Embryonic facial prominence (tissue), 1 donor: ENCODE data around the gene BCDIN3D.
"Not testable (repeated sequence)": the region's sequence is repeated elsewhere in the genome, so short reads cannot be mapped to it uniquely, and the experiment has no call there.

ENCODE experiments used
- DNase-seq: peaks from one replicate; pipeline ENCODE4 v3.0.0-alpha.2; 2016; ENCODE audit errors: extremely low spot score

Gene BCDIN3D

DNA sequence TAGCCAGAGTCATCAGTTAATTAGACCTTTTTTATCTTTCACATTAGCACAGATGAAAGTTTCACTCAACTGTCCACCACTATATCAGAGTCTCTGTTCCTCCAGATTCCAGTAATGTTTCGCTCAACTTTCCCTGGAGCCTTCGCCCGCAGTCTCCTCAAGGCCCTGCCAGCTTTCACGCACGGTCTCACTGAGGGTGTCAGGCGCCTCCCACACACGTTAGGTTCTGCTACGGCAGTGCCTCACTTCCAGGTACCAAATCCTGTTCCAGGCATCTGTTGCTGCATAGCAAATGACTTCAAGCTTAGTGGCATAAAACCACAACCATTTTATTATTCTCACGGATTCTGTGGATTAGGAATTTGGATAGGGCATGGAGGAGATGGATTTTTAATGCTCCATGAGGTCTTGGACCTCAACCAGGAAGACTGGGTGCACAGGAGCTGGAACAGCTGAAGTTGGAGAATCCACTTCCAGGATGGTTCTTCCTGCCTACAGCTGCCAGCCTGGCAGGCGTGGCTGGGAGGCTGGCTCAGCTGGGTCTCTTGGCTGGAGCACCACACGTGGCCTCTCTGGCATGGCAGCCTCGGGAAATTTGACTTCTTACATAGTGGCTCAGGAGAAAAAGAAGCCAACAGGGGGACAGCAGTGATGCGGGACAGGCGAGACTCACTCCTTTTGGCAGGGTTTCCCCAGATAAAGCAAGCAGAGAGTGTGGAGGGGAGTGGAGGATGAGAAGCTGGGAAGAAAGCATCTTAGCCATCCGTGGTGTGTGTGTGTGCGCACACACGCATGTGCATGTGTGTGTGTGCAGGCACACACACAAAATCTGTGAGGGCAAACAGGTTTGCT lies 21.3 kb upstream of the BCDIN3D start:
- no peak for DNase-seq

DNA sequence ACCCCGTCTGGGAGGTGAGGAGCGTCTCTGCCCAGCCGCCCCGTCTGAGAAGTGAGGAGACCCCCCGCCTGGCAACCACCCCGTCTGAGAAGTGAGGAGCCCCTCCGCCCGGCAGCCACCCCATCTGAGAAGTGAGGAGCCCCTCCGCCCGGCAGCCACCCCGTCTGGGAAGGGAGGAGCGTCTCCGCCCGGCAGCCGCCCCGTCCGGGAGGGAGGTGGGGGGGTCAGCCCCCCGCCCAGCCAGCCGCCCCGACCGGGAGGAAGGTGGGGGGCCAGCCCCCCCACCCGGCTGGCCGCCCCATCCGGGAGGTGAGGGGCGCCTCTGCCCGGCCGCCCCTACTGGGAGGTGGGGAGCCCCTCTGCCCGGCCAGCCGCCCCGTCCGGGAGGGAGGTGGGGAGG lies 18.0 kb upstream of the BCDIN3D start:
- DNase-seq: not testable (repeated sequence)

DNA sequence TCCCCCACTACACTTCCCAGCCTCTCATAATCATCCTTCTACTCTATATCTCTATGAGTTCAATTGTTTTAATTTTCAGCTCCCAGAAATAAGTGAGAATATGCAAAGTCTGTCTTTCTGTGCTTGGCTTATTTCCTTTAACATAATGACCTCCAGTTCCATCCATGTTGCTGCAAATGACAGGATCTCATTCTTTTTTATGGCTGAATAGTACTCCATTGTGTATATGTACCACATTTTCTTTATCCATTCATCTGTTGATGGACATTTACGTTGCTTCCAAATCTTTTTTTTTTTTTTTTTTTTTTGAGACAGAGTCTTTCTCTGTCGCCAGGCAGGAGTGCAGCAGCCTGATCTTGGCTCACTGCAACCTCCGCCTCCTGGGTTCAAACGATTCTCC lies 13.0 kb upstream of the BCDIN3D start:
- not testable (repeated sequence) for DNase-seq

DNA sequence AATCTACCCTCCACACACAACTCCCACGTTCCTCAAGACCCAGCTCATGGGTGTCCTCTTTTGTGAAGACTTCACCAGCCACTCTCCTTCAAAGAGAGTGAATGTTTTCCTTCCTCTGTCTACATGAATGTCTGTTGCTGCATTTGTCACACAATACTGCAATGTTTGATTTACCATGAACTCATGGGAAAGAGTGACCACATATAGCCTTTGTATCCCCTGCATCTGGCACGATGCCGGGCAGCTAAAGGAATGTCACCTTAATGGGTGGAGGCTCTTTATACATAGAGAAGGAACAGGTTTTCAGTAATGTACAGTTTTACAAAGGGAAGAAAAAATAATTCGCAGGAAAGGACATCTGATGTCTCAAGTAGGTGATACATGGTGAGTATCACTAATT lies 12.1 kb upstream of the BCDIN3D start:
- no peak for DNase-seq

DNA sequence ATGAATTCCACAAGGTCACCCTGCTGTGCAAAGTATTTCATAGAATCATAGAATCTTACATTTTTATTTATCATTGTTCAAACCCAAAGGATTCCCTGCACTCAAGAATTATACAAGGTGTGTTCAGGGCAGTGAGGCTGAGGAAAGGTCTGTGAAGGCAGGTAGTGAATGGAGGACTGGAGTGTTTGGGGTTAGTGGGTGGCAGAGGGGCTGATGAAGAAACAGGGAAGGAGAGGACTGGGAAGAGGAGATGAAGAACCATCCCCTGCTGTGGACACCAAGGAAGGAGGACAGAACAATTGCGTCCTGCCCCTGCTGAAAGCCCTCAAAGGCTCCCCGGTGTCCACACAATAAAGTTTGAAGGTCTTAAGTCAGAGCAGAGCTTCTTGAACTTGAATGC lies 10.8 kb upstream of the BCDIN3D start:
- no peak for DNase-seq

DNA sequence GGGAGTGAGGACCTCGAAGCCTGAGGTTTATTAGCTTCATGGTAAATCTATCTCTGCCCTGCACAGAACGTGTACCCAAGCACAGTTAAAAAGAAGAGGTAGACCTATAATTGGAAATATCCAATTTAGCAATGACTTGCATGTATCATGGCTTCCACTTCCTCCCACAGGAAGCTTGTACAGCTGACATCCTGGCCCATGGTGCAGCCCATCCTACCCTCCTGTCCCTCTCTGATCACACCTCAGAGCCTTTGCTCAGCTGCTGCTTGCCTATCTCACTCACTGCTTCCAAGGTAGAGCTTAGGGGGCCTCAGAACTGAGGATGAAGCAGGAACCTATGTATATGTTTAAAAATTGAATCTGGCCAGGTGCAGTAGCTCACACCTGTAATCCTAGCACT lies 4.3 kb upstream of the BCDIN3D start:
- DNase-seq: no peak

DNA sequence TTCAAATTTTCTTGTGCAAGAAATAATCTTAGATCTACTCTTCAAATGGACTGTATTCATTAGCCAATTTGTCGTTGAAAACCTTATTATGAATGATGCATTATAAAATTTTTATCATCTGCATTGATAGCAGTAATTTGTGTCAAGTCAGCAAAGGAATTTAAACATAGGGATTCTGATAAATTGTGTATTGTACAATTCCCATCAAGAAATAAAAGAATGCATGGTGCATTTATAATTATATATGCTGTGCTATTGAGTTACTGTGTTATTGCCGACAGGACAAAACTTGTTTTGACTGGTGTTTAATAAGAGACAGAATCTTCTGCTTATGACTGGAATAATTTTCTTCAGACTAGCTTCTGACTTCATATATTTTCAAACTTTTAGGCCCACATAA lies 3.1 kb upstream of the BCDIN3D start:
- DNase-seq: no peak

DNA sequence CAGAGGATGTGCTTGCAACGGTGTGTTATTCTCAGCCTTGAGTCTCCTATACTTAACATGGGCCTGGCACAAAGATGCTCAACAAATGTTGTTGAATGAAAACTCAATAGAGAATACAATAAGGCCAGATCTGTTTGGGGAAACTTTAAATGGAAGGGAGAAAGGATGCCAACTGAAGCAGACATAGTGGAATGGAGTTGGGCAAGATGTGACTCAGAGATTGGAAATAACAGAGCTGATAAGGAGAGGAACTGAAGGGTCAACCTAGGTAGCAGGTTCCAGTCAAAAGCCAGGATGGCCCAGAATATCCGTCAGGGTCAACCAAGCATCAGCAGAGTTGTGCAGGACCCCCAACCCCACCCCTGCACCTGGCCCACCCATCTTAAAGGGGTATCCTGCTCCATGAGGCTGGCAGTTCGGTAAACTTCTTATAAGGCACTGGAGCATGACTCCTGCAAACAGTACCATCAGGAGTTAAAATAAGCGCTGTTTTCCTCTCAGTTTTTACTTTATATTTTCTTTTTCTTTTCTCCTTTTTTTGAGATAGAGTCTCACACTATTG lies 1.1 kb upstream of the BCDIN3D start:
- no peak for DNase-seq

DNA sequence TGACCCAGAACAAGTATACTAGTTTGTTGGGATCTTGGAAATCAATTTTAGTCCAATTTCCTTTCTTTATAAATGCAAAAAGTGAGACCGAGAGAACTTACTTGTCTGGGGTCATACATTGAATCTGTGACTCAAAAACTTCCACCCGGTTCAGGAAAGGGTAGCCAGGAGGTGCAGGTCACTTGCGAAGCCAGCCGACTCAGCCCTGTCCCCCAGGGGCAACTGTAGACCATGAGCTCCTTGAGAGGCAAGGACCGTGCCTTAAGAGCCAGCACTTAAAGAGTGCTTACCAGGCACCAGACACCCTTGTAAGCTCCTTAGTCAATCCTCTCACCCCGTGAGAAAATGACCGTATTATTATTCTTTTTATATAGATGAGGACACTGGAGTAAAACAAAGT lies 505 bp upstream of the BCDIN3D start:
- no peak for DNase-seq

DNA sequence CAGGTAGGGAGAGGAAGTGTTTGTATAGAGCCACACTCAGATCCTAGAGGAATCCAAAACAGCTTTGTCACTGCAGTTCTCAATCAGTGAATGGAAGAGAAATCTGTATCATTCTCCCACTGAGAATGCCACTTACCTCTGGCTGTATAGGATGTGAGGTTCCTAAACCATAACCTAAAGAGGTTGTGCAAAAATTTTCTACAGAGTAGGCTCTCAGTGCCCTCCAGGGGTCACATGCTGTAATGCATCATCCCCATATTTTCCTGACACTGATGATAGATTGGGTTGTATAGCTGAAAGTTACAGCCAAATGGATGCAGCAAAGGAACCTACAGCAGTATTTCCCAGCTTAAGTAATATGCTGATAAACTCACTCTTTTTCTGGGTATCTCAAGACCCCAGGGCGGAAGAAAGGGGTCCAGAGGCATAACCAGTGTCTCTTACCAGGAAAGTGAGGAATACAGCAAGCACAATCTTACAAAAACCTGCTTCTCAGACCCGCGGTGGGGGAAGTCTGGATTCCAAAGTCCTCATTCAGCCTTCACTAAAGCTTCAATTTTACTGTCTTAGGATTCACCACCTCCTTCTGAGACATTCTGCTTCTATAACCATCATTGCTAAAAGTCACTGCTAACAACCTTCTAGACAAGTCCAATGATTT lies 3.8 kb downstream of the BCDIN3D start:
- no peak for DNase-seq

DNA sequence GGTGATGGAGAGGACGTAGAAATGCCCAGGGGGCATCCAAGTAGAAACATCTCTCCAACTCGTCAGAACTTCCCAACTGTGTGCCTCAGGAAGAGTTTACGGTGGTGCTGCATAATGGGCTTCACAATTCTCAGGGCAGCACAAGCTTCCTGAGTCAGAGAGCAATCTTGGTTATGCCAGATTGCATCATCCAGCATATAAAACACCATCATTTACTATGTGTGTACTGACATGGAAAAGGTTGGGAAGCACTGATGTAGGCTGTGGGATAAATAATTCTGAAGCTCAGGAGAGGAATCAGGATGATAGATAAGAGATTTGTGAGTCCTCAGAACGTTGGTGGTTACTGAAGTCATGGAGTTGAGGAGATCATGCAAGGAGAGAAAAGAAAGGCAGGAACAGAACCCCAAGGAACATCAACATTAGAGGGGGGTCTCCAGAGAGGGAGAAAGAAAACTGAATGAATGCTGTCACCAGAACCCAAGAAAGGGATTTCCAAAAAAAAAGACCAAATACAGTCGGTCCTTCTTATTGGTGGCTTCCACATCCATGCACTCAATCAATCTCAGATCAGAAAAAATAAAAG lies 10.0 kb downstream of the BCDIN3D start:
- DNase-seq: no peak

DNA sequence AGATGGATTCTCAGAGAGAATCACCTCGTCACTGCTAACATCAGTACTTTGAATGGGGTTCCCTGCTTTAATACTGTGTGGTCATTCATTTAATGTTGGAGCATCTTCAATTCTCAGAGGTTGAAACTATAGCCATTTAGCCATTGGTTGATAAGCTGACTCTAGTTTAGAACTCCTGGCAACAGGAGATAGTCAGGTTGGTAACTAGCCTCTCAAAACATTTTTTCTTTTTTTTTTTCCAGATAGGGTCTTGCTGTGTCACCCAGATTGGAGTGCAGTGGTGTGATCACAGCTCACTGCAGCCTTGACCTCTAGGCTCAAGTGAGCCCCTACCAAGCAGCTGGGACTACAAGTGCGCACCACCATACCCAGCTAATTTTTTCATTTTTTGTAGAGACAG lies 11.2 kb downstream of the BCDIN3D start:
- no peak for DNase-seq

DNA sequence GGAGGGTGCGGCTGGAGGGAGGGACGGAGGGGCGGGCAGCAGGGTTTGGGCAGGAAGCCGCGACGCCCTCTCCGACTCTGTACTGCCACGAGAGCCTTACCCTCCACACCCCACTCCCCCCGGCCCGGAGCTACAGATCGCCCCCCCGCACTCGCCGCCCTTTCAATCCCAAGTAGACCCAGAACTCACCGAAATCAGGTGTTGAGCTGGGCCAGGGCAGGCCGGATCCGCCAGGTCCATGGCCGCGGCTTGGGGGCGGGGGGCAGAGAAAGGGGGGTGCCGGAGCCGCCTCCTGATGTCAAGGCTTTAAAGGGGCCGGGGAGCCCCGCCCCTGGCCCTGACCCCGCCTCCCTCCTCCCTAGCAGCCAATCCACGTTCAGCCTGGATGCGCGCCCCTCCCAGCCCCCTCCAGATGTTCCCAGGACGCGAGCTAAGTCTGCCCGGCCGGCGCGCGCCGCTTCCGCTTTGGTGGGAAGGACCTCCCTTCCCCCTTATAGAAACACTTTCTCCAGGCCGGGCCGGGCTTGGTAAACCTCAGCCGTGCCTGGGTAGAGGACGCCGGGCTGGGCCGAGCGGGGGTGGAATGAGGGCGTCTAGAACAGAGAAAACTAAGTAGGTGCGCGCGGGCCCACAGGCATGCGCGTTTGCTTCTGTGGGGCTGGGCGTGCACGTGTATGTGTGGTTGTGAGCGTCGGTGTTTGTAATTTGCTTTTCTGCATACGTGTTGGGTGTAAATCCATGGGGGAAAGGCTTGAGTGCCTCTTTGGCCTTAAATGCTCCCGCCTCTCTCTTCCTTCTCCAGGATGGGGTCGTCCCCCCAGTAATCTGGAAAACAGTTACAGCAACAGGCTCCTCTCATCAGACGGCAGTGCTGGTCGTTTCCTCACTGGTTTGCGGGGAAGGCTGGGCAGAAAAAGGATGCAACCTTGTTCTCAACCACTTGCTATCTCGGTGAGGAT lies 14.5 kb downstream of the BCDIN3D start, which contains the start of gene NCKAP5L:
NCKAP5L (minus strand) TSS at position 281 of the 959 bp plus-strand sequence. CDS start 24,369 bp downstream, outside the sequence.
- peak; percentile 93 for DNase-seq

DNA sequence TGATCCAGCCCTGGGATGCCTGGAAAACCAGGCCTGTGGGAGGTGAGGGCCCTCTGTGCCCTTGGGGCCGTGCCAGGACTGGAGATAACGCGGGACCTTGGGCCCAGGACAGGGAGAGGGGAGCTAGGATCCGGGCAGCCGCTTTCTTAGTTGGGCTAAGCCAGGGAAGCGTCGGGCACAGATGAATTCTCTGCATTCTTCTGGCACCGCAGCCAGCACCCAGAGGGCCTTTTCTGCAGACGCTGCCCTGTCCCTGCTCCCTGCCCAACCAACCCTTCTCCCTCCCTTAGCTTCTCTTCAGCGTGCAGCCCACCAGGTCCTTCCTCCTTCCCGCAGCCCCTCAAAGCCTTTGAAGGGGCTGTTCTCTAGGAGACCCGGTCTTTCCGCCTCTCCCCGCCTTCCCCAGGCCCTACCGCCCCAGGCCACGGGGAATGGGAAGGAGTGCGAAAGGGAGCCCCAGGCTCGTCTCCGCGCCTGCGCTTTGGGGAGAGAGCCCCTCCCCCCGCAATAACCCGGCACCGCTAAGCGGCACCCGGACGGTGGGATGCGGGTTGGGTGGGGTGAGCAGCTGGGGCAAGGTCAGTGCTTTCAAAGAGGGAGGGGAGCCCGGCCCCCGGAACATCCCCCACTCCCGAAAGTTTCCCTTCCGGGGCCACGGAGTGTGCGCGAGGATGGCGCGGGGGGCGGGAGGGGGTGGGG lies 15.4 kb downstream of the BCDIN3D start:
- DNase-seq: no peak

DNA sequence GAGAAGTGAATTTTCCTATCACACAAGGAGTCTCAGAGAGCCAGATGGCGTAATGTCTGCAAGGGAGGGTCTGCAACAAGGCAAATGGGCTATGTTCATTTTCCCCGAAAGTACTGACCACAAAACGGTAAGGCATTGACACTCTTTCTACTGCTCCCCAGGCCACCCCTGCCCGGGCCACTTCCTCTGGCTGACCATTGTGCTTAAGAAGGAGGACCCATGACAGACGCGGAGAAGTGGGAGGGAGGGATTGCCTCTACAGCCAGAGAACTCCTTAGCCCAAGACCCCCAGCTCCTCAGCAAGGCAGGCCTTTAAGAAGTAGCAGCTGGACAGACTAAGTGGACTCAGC lies 15.9 kb downstream of the BCDIN3D start:
- DNase-seq: no peak

DNA sequence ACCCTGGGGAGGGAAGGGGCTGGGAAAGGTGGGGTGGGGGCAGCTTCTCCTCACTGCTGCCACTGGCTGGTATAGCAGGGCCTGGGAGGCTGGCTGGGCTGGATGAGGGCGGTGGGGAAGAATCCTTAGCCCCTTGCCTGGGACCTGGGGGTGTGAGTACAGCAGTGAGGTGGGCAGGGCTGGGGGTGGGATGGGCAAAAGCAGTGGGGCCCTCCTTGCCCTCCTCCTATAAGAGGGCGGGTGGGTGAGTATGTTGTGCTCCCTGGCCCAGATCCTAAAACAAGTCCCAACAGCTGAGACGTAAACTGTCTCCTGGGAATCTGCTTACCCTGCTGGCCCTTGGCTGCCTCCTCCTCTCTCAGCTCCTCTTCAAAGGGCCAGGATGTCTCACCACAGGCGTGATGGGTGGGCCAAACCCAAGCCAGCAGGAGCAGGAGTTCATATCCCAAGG lies 16.9 kb downstream of the BCDIN3D start:
- no peak for DNase-seq

DNA sequence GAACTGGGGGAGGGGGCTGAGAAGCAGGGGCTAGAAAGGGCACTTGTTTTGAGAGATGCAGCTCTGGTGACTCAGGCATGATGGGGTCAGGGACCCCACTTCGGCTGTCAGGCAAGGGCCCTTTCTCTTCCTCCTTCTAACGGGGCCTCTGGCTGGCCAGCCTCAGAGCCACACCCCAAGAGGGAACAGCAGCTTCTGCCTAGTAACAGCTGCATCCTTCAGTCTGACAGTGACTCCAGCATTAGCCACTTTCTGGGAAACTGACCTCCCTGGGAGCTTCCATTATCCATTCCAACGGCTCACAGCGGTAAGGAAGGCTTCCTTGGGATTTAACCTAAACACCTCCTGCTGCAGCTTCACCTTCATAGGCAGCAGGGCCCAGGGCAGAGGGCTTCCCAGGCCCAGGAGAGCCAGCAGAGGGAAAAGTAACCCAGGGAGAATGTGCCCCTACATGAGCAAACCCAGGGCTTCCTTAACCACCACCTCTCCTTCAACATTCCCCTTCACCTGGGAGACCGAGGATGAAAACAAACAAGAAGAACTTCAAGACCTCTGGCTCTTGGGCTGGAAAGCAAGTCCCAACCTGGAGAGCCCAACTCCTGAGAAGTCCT lies 17.4 kb downstream of the BCDIN3D start:
- DNase-seq: no peak

DNA sequence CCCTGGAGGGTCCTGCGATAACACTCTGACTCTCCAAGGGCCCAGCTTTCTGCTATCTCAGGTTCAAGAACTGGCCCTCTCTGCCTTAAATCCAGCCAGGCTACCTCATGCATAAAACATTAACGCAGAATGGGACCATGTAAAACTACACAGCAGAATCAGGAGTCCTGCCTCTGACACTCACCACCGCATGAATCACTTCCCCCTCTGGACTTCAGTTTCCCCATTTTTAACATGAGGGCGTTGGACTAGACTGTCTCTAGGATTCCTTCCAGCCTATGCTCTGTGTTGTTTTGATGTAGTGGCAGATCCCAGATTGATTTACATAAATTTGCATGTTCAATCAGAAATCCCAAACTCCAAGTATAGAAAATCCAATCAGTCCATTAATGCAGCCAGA lies 18.0 kb downstream of the BCDIN3D start:
- no peak for DNase-seq

DNA sequence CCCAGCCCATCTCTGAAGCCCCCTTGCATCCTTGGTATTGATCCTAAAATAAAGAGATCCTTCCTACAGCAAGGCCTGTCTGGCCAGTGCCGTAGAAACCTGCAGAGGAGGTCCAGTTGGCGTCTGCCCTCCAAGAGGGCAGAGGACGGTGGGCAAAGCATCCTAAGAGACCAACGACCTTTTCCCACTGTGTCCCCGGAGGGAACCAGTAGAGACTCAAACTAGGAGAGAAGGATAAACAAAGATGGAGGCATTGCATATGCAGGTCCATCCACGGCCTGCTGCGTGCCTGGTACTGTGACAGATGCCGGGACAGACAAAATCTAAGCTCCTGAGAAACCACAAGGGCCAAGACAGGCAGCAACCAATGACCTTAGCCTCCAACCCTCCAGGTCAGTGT lies 18.5 kb downstream of the BCDIN3D start:
- no peak for DNase-seq

DNA sequence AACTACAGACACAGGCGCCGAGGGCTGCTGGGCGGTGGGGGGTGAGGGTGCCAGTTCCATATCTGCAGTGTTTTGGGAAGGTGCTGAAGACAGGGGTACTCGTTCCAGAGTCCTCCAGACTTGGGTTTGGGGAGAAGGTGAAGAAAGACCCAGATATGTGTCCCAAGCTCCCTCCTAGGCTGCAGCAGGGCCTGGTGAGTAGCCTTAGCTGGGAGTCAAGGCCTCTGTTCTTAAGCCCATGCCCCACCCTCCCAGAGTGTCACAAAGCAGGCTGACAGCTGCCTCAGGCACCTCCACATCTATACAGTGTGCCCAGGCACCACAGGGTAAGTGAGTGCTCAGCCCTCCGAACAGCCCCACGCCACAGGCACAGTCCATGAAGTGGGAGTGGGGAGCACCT lies 19.0 kb downstream of the BCDIN3D start:
- DNase-seq: no peak
